GM19240 (cell line): Measurements from ENCODE around the gene ACTL10.
A peak's percentile ranks its signal among the peaks of the same experiment; 100 is the strongest.
"Not testable (repeated sequence)": the region's sequence is repeated elsewhere in the genome, so short reads cannot be mapped to it uniquely, and the experiment has no call there.

Source experiments
- DNase-seq: peaks from one replicate; pipeline ENCODE4 v3.0.0; 2011; ENCODE audit warnings: low spot score; ENCODE audit not compliant: insufficient read length

ACTL10 gene

GRCh38 chr20:33666293-33667244, at the start of gene ACTL10:
ACTL10 (plus strand) TSS chr20:33666943; CDS start chr20:33667498, 555 bp downstream.
- DNase-seq = peak; percentile 97

GRCh38 chr20:33621717-33622400, 44.9 kb upstream of the ACTL10 start:
- DNase-seq = no peak

DNA sequence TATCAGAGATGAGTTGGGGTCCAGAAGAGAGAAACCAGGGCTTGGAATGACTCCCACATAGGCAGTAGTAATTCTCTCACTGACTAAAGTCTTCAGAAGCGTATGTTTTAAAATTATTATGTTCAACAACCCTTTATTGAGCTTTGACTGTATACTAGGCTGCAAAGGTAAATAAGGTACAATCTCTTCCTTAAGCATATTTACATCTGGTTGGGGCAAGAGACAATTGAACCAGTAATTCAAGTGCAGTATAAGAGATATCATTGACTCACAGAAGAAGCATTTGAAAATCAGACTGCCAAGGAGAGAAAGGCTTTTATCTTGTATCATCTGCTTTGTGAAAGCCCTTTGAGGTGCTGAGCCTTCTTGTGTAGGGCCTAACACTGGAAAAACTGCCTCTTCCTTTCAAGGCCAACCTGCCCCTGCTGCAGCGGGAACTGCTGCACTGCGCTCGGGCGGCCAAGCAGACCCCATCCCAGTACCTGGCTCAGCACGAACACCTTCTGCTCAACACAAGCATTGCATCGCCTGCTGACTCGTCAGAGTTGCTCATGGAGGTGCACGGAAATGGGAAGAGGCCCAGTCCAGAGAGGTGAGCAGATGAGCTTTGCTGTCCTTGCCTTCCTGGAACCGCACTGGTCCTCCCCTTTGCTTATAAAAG, 43.9 kb upstream of the ACTL10 start:
- DNase-seq = no peak

- DNase-seq = no peak
Observed at GRCh38 chr20:33624399-33624798, 42.3 kb upstream of the ACTL10 start.

- no peak for DNase-seq
Observed at GRCh38 chr20:33626190-33626589, 40.6 kb upstream of the ACTL10 start.

DNA sequence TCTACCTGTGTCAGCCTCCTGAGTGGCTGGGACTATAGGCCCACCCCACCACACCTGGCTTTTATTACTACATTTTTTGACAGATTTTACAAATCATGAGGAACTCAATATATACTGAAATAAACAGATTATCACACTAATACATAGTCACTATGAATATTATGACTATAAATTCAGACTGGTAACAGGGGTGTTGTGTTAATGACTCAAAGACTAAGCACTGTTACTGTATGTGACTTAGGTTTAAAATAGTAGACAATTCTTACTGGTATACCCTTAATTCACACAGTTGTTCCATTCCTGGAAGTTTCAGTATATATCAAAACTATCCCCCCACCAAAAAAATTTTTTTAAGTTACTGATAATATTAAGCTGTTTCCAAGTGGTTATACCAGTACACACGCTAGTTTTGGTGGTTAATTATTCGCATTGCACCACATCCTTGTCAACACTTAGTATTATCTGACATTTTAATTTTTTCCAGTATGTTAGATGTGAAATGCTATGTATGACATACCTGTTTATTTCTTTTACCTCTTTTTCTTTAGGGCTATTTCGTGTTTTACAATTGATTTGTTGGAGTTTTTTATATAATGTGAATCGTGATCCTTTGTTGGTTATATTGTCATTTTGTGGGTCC, 39.0 kb upstream of the ACTL10 start:
- no peak for DNase-seq

- no peak for DNase-seq
Observed at GRCh38 chr20:33629533-33629932, 37.2 kb upstream of the ACTL10 start.

GRCh38 chr20:33629979-33630378, 36.8 kb upstream of the ACTL10 start:
- no peak for DNase-seq

DNA sequence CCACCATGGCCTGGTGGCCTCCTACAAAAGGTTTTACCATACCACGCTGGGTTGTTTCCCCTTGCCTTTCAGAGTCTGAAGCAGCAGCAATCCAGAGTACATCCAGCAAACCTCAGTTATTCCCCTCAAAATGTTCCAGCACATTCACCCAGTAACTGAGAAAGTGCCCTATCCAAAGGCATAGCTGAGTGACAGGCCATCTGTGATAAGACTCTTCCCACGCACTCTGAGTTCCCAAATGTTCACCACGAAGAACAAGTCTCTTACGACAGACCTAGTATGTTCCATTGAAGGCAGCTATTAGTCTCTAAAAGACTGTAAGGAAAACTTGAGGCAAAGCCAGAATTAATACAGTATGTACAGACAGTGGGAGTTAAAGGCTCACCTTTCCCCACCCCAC, 36.2 kb upstream of the ACTL10 start:
- DNase-seq = no peak

DNA sequence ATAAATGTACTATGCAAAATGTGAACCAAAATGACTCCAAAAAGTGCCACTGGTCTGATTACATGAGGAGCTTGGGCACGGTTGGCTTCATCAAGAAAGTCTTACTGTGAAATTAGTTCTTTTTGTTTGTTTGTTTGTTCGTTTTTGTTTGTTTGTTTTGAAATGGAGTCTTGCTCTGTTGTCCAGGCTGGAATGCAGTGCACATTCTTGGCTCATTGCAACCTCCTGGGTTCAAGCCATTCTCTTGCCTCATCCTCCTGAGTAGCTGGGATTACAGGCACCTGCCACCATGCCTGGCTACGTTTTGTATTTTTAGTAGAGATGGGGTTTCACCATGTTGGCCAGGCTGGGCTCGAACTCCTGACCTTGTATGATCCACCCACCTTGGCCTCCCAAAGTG, 34.8 kb upstream of the ACTL10 start:
- not testable (repeated sequence) for DNase-seq

DNA sequence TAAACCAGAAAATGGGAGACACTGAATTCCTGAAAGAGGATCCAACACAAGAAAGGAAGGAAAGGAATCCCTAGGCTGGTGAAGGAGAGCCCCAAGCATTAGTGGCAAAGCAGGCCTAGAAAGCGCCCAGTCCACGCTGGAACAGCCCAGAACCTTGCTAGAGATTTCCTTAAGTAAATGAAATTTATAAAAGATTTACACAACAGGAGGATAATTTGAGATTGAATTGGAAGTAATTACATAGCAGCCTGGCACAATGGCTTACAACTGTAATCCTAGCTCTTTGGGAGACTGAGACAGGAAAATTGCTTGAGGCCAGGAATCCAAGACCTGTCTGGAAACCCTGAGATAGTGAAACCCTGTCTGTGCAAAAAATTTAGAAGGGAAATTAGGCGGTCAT, 31.4 kb upstream of the ACTL10 start:
- DNase-seq = no peak

GRCh38 chr20:33636776-33637175, 30.0 kb upstream of the ACTL10 start:
- DNase-seq = no peak

DNA sequence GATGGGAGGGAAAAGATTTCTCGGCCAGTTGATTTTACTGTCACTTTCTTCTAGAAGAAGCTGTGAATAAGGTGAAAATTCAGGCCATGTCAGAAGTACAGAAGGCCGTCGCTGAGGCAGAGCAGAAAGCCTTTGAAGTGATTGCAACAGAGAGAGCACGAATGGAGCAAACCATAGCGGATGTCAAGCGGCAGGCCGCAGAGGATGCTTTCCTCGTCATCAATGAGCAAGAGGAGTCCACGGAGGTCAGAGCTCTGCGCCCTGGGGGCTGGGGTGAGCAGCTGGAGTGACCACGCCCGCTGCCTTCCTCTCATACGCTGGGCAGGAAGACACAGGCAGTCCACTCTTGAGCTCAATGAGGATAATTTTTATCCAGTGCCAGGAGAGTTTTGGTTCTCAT, 26.5 kb upstream of the ACTL10 start:
- no peak for DNase-seq

- DNase-seq = no peak
Observed at GRCh38 chr20:33644313-33645071, 22.3 kb upstream of the ACTL10 start.

DNA sequence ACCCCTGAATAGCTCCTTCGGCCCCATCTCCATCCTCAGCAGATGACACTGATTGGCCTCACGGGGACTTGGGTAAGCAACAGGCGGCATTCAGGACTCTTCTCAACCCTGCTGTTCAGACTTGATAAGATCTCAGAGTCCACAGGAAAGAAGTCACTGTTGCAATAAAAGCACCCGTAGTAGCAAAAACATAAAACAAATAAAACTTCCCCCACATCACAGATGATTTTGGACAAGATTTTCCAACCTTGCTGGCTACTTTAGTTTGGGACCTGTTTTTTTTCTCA, 21.7 kb upstream of the ACTL10 start:
- no peak for DNase-seq

DNA sequence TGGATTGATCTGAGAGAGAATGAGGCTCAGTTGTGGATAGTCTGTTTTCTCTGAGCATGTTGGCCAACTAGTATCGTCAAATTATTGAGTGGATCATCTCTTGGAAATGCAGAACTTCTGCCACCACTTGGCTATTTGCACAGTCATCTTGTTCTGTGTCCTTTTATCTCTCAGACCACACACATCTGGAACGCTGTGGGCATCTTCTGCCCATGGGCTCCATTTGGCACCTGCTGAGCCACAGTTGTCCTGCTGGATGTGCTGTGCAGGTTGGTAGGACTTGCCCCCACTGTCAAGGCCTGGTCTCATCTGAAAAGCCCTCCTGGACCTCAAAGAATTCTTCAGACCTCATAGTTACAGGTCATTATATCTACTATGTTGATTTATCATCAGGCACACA, 21.3 kb upstream of the ACTL10 start:
- no peak for DNase-seq

- DNase-seq = no peak
Observed at GRCh38 chr20:33646191-33646590, 20.6 kb upstream of the ACTL10 start.

DNA sequence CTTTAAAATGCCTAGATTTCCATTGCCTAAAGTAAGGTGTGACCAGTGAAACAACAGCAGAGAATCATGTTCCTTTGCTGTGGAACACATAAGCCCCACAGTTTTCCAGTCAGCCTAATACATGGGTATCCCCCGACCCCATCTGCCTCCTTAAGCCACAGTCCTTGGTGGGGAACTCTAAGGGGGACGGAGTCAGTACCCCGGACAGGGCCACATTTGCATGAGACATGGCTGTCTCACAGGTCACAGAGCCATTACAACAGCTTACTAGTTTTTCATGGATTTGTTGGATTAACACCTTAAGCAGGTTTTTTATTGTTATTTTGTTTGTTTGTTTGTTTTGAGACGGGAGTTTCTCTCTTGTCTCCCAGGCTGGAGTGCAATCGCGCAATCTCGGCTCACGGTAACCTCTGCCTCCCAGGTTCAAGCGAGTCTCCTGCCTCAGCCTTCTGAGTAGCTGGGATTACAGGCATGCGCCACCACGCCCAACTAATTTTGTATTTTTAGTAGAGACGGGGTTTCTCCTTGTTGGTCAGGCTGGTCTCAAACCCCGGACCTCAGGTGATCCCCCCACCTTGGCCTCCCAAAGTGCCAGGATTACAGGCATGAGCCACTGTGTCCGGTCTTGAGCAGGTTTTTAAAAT, 19.7 kb upstream of the ACTL10 start:
- not testable (repeated sequence) for DNase-seq

- DNase-seq = peak; percentile 77
Observed at GRCh38 chr20:33647603-33648395, 18.9 kb upstream of the ACTL10 start.
